DOHH2 (cell line): ENCODE results near the gene AKAP13.

ENCODE experiments used
- CTCF ChIP-seq: fragments of 200-600 bp; sonication (generic); IDR thresholded peaks from one replicate; pipeline ENCODE4 v1.5.1; 2014; ENCODE audit warnings: antibody characterized with exemption, mild to moderate bottlenecking, low read depth, low read length; ENCODE audit not compliant: poor library complexity, severe bottlenecking
- EZH2phosphoT487 ChIP-seq: fragments of 200-600 bp; sonication (generic); IDR thresholded peaks from 2 replicates; pipeline ENCODE4 v1.6.1; 2017; ENCODE audit warnings: borderline replicate concordance, mild to moderate bottlenecking, antibody characterized with exemption, low read length, moderate library complexity, mixed read lengths

- TF ChIP-seq EZH2phosphoT487: no peak
- TF ChIP-seq CTCF: no peak
Observed at GRCh38 chr15:85588677-85589076, 208.3 kb downstream of the AKAP13 start.
